ENCODE results near the gene HMX2.
"Not testable (repeated sequence)": the region's sequence is repeated elsewhere in the genome, so short reads cannot be mapped to it uniquely, and the experiment has no call there.

Gene HMX2

GRCh38 chr10:123150986-123151736, 3.2 kb downstream of the HMX2 start:
- DNase-seq (ENCODE audit: low read depth in 2 of 2, low spot score in 1 of 2), result no peak

DNA sequence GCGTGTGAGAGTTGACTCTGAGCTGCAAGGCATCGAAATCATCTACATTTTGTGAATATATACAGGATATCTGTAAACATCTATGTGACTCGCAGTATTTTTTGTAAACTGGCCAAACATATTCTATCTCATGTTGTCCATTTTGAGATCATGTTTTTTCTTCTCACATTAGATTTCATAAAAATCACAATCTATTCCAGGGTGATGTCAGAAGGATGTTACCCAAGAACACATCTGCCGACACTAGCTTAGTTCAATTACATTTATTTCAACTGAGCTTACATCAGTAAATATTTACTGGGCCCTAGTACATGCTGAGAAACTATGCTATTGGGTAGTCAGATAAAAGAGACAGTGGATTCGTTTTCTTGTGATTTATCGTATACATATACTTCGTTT, 3.8 kb downstream of the HMX2 start:
- DNase-seq (ENCODE audit: low read depth in 2 of 2, low spot score in 1 of 2), result no peak

DNA sequence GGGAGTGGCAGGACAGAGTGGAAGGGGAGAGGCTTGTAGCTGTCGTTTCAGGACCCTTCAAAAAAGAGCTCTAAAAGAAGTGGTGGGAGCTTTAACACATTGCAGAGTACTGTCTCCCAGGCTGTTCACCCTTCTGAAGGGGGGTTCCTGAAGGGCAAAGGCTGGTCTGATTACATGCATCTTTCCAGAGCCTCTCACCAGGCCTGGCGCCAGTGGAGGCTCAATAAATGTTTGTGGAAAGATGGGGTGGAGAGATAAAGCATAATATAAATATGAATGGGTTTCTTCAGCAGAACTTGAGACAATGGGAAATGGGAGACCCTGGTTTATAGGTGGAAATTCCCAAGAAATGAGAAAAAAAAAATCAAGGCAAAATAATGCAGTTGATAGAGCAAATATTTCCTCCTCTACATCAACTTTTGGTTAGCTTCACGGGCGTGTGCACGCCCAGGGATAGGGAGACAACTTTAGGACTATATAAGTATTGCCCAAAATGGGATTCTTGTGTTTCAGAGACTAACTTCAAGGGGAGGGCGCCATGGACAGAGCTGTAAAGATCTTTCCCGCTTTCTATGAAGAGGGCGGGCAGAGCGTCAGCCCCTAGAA, 5.7 kb downstream of the HMX2 start:
- no peak for DNase-seq (ENCODE audit: low read depth in 2 of 2, low spot score in 1 of 2)

GRCh38 chr10:123154092-123154710, 6.3 kb downstream of the HMX2 start, which contains the start of gene BUB3:
TSS of gene BUB3 (plus strand) at chr10:123154402. CDS start at chr10:123154918, 516 bp downstream.
- peak; percentile 85 to 90 for DNase-seq (ENCODE audit: low read depth in 2 of 2, low spot score in 1 of 2)

- no peak for DNase-seq (ENCODE audit: low read depth in 2 of 2, low spot score in 1 of 2)
Observed at GRCh38 chr10:123154711-123155505, 7.0 kb downstream of the HMX2 start.

- DNase-seq (ENCODE audit: low read depth in 2 of 2, low spot score in 1 of 2), result no peak
Observed at GRCh38 chr10:123156078-123156477, 8.1 kb downstream of the HMX2 start.

DNA sequence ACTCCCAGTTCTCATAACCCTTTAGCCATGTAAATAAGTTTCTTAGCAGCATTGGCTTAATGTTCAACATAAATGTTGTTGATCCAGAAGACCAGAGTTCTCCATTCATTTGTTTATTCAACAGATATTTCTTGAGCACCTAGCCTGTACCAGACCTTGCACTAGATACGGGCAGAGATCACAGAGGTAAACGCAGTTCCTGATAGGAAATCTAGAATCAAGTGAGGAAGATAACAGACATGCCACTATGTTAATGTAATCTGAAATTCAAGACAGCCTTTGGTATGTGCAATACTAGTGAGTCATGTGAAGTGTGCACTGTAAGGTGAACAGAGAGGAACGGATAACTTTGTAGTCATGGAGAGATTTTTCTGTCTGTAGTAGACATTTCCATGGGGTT, 9.3 kb downstream of the HMX2 start:
- DNase-seq (ENCODE audit: low read depth in 2 of 2, low spot score in 1 of 2), result no peak

- no peak for DNase-seq (ENCODE audit: low read depth in 2 of 2, low spot score in 1 of 2)
Observed at GRCh38 chr10:123158682-123159081, 10.7 kb downstream of the HMX2 start.

GRCh38 chr10:123160311-123160980, 12.5 kb downstream of the HMX2 start:
- DNase-seq (ENCODE audit: low read depth in 2 of 2, low spot score in 1 of 2), result no peak

DNA sequence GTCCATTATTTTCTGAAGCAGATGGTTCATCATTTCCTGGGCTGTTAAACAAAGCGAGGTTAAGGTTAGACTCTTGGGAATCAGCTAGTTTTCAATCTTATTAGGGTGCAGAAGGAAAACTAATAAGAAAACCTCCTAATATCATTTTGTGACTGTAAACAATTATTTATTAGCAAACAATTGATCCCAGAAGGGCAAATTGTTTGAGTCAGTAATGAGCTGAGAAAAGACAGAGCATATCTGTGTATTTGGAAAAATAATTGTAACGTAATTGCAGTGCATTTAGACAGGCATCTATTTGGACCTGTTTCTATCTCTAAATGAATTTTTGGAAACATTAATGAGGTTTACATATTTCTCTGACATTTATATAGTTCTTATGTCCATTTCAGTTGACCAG, 16.4 kb downstream of the HMX2 start:
- DNase-seq (ENCODE audit: low read depth in 2 of 2, low spot score in 1 of 2), result no peak

DNA sequence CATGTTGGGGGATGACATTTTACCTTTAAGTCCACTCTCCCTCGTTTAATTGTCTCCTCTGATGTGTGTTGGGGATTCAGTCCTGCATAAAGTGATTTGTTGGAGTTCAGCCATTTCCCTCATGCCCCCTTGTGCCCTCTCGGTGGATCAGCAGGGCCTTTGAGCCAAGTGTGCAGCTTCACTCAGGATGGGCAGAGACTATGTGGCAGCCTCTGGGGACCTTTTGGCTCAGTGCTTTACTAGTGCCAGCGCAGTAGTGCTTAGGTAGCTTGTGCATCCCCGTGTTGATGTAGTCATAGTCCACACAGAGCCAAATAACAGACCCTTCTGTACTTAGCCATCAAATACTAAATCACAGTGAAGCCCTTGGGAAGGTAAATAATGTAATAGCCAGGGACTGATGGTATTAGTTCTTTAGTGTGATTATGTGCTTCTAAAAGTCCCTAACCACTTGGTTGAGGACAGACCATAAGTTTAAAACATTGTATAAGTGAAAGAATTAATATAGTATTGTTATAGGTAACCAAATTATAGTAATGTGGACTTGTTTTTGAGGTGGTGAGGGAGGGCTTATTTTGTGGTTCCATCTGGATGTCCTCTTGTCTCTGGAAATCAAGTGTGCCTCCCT, 17.6 kb downstream of the HMX2 start:
- no peak for DNase-seq (ENCODE audit: low read depth in 2 of 2, low spot score in 1 of 2)

- no peak for DNase-seq (ENCODE audit: low read depth in 2 of 2, low spot score in 1 of 2)
Observed at GRCh38 chr10:123166618-123167017, 18.7 kb downstream of the HMX2 start.

DNA sequence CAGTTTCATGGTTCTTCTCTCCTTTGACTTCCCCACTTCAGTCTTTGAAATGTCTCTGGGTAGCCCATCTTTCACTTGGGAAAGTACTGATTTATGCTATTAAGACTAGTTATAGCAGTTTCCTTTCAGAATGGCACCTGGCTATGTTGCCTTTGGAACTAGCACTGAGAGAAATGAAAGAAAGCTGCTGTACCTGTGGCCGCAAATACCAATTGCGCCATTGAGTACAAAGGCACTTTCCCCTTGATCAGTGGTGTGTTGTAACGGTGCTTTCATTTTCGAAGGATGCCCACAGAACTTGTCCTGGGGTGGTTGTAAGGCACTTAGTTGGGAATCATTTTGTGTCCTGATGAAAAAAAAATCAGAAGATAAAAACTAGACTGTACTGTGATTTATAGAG, 23.0 kb downstream of the HMX2 start:
- DNase-seq (ENCODE audit: low read depth in 2 of 2, low spot score in 1 of 2), result no peak

DNA sequence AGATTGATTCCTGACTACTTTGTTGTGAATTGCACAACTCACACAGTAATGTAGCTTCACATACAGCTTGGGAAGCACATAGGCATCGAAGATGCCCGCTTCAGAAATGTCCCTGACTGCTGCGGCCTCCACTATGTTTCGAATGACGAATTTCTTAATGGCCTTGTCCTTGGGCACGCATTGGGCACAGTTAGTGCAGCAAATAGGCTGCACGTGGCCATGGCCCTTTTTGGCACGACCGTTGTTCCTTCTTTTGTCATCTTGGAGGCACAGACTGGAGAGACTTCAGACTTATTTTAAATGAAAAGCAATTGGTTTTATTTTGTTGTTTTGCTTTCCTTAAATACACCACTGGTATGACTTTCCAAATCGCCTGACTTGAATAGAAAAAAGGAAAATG, 23.7 kb downstream of the HMX2 start:
- not testable (repeated sequence) for DNase-seq (ENCODE audit: low read depth in 2 of 2, low spot score in 1 of 2)

DNA sequence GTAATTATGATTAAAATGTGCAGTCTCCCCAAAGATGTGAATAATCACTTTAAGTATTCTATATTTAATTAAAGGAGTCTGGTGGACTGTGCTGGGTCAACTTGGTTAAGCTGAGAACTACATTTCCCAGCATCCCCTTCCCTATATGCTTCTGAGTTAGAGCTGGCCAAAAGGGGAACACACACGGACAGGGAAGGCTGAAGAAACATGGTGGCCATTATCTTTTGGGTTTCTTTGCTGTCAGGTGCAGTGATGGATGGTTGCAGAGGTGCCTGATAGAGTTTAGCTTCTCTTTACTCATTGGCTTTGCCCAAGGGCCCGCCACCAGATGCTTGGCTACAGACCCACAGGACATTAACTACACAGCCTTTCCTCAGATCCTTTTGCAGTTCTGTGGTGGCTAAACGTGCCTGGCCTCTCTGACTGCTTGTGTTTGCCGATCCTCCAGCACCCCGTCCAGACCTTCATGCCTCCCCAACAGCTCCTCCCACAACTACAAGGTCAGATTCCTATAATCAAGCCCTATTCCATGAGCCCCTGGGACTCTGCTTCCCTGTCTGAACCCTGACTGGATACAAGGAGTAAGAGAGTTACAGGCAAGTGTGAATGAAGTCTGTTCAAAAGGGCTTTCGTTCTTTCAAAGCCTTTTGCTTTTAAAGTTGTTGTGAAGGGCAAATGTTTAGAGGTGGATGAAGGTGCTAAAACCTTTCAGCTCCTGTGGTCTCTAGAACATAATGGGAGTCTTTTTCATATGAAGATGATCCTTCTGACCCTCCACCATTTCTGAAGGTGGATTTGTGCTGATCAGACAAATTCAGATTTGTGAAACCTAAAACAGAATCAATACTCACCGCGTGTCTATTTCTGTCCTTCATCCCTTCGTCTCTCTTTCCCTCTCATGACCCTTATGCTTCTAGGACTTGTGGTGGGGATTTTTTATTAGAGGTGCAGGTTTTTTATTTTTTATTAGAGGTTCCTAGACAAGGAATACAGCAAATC, 27.8 kb downstream of the HMX2 start:
- DNase-seq (ENCODE audit: low read depth in 2 of 2, low spot score in 1 of 2), result no peak

DNA sequence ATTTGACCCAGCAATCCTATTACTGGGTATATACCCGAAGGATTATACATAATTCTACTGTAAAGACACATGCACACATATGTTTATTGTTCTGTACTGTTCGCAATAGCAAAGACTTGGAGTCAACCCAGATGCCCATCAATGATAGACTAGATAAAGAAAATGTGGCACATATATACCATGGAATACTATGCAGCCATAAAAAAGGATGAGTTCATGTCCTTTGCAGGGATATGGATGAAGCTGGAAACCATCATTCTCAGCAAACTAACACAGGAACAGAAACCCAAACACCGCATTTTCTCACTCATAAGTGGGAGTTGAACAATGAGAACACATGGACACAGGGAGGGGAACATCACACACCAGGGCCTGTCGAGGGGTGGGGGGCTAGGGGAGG, 30.5 kb downstream of the HMX2 start:
- DNase-seq (ENCODE audit: low read depth in 2 of 2, low spot score in 1 of 2), result not testable (repeated sequence)

GRCh38 chr10:123180101-123181090, 32.5 kb downstream of the HMX2 start:
- no peak for DNase-seq (ENCODE audit: low read depth in 2 of 2, low spot score in 1 of 2)

DNA sequence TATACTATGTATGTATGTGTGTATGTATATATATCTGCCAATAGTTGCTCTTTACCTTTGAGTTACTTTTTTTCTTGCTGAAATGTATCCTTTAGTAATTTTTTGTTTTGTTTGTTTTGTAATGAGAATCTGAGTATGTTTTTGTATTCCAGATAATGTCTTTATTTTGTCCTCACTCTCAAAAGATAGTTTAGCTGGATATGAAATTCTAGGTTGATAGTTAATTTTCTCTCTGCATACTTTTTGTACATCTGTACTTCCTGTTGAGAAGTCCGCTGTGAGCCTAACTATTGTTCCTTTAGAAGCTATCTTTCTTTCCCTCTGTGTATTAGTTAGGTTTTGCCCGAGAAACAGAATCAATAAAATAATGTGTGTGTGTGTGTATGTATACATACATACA, 35.8 kb downstream of the HMX2 start:
- DNase-seq (ENCODE audit: low read depth in 2 of 2, low spot score in 1 of 2), result no peak
